ENCODE measurements around the gene MASTL. TPM values are rescaled to one million over a fixed set of nuclear protein-coding genes. Genes with fewer than 3 reads are reported as not detected.

The MASTL gene
- total RNA-seq, 4 donors from 2014 or later: 0.59 to 17.9 (median 7.5) TPM

- TF ChIP-seq CTCF (IDR thresholded peaks at IDR 0.05): no peak
- TF ChIP-seq POLR2A (IDR thresholded peaks at IDR 0.05): no peak
- DNase-seq: no peak
- Histone ChIP-seq H3K36me3 (no peaks in the 10 kb centered on the region), H3K4me3 (no peak overlapping the region), H3K27me3 (no peaks in the 10 kb centered on the region), H3K9me3 (no peaks in the 10 kb centered on the region), H3K4me1 (no peaks in the 10 kb centered on the region), H3K27ac (no peak overlapping the region)
- intact Hi-C loops (cut with DNase I; ENCODE audit: low total_unique reads): no loop called here
These were observed 9.2 kb upstream of the MASTL start for GRCh38 chr10:27145937-27146336.

GRCh38 chr10:27147701-27148100, 7.5 kb upstream of the MASTL start:
- intact Hi-C loops (cut with DNase I; ENCODE audit: low total_unique reads): no loop called here
- Histone ChIP-seq H3K36me3 (no peaks in the 10 kb centered on the region), H3K27me3 (no peaks in the 10 kb centered on the region), H3K4me3 (no peak overlapping the region), H3K27ac (no peak overlapping the region), H3K9me3 (no peaks in the 10 kb centered on the region), H3K4me1 (peaks cover 0 to 3% of the 10 kb centered on the region in 2 donors)
- TF ChIP-seq CTCF (IDR thresholded peaks at IDR 0.05) (no peak), POLR2A (IDR thresholded peaks at IDR 0.05) (no peak)
- DNase-seq: no peak

- Histone ChIP-seq H3K36me3 (no peaks in the 10 kb centered on the region), H3K4me3 (no peak overlapping the region), H3K27me3 (no peaks in the 10 kb centered on the region), H3K9me3 (no peaks in the 10 kb centered on the region), H3K4me1 (peaks cover 0 to 7% of the 10 kb centered on the region in 2 donors), H3K27ac (no peak overlapping the region)
- intact Hi-C loops (cut with DNase I; ENCODE audit: low total_unique reads): no loop called here
- TF ChIP-seq POLR2A (IDR thresholded peaks at IDR 0.05): no peak
- TF ChIP-seq CTCF (IDR thresholded peaks at IDR 0.05): no peak
- DNase-seq: no peak
These were observed 4.9 kb upstream of the MASTL start for GRCh38 chr10:27150261-27150660.

- H3K9me3 ChIP-seq: no peaks in the 10 kb centered on the region
- intact Hi-C loops (cut with DNase I; ENCODE audit: low total_unique reads): no loop called here
These were observed 2.5 kb upstream of the MASTL start for GRCh38 chr10:27152687-27153086.

GRCh38 chr10:27153329-27153728, 1.8 kb upstream of the MASTL start:
- peaks cover 0 to 7% of the 10 kb centered on the region in 2 donors for H3K4me1 ChIP-seq
- intact Hi-C loops (cut with DNase I; ENCODE audit: low total_unique reads): no loop called here

More at GRCh38 chr10:27152687-27153086, 2.5 kb upstream of the MASTL start:
- H3K27me3 ChIP-seq: no peaks in the 10 kb centered on the region
- DNase-seq: no peak
- no peak overlapping the region for H3K27ac ChIP-seq
- peaks cover 0 to 7% of the 10 kb centered on the region in 2 donors for H3K4me1 ChIP-seq
- peak overlapping the region in 1 of 2 donors; percentile 82 for H3K4me3 ChIP-seq
- TF ChIP-seq POLR2A (IDR thresholded peaks at IDR 0.05) (no peak), CTCF (IDR thresholded peaks at IDR 0.05) (no peak)
- no peaks in the 10 kb centered on the region for H3K36me3 ChIP-seq

More at GRCh38 chr10:27153329-27153728, 1.8 kb upstream of the MASTL start:
- peak overlapping the region; percentile 82 to 93 for H3K4me3 ChIP-seq
- H3K27me3 ChIP-seq: no peaks in the 10 kb centered on the region
- TF ChIP-seq CTCF (IDR thresholded peaks at IDR 0.05): no peak
- DNase-seq: no peak
- H3K36me3 ChIP-seq: no peaks in the 10 kb centered on the region
- no peaks in the 10 kb centered on the region for H3K9me3 ChIP-seq
- peak overlapping the region; percentile 98 to 99 for H3K27ac ChIP-seq
